ENCODE measurements around the gene CAMK2A. TPM values are rescaled to one million over a fixed set of nuclear protein-coding genes. Genes with fewer than 3 reads are reported as not detected.

Gene CAMK2A
- total RNA-seq, 1 experiment from 2014 or later, result 0.33 TPM

DNA sequence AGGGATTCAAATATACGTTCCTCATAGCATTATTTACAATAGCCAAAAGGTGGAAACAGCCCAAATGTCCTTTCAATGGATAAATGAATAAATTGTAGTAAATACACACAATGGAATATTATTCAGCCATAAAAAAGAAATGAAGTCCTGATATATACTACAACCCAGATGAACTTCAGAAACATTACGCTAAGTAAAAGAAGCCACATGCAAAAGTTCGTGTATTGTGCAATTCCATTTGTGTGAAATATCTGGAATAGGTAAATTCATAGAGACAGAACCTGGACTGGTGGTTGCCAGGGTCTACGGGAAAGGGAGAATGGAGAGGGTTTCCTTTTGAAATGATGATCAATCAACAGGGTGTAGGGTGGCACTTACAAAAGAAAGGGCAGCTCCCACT lies 25.7 kb upstream of the CAMK2A start:
- H3K27ac ChIP-seq (ENCODE audit: insufficient read length, low read depth, low read length), result no peak overlapping the region
- Mint-ChIP-seq H3K27me3 (ENCODE audit: low read depth) (peaks cover 2% of the 10 kb centered on the region), H3K4me1 (peaks cover 22 to 26% of the 10 kb centered on the region in 2 experiments), H3K4me3 (no peak overlapping the region), H3K9me3 (no peaks in the 10 kb centered on the region), H3K27ac (no peak overlapping the region), H3K36me3 (ENCODE audit: insufficient read depth in 1 of 3, low read depth in 3 of 3) (no peaks in the 10 kb centered on the region)
- no peak overlapping the region for H3K14ac ChIP-seq (ENCODE audit: insufficient read depth, low read length)
- no peaks in the 10 kb centered on the region for H3K79me2 ChIP-seq (ENCODE audit: insufficient read depth, low read length)
- no peak overlapping the region for H4K8ac ChIP-seq (replicated peaks; ENCODE audit: insufficient read length, low read depth, low read length)
- H3K18ac ChIP-seq (ENCODE audit: insufficient read length, low read depth, low read length), result no peak overlapping the region
- no peak overlapping the region for H4K91ac ChIP-seq (ENCODE audit: insufficient read length, low read depth, low read length)
- H3T11ph ChIP-seq (ENCODE audit: low read length), result no peak overlapping the region
- no peak overlapping the region for H3K9ac ChIP-seq (ENCODE audit: extremely low read depth, insufficient read length, low read length)
- H2BK20ac ChIP-seq (ENCODE audit: low read depth, low read length, poor library complexity, severe bottlenecking), result no peak overlapping the region
- H3K23ac ChIP-seq (ENCODE audit: insufficient read length, low read depth, low read length), result no peak overlapping the region
- no CpG with 5 or more reads among the region's 4 CpGs for WGBS (ENCODE audit: extremely low coverage, insufficient read length, low lambda C conversion rate)
- H3K4me1 ChIP-seq (ENCODE audit: insufficient read depth, low read length), result 0 out of 2 replicates have a peak, but pooled peaks cover 2% of the 10 kb centered on the region
- H3K4ac ChIP-seq (ENCODE audit: low read depth, low read length), result no peak overlapping the region
- H2AK5ac ChIP-seq (ENCODE audit: insufficient read length, low read length), result no peak overlapping the region
- TF ChIP-seq, protein P1, sequence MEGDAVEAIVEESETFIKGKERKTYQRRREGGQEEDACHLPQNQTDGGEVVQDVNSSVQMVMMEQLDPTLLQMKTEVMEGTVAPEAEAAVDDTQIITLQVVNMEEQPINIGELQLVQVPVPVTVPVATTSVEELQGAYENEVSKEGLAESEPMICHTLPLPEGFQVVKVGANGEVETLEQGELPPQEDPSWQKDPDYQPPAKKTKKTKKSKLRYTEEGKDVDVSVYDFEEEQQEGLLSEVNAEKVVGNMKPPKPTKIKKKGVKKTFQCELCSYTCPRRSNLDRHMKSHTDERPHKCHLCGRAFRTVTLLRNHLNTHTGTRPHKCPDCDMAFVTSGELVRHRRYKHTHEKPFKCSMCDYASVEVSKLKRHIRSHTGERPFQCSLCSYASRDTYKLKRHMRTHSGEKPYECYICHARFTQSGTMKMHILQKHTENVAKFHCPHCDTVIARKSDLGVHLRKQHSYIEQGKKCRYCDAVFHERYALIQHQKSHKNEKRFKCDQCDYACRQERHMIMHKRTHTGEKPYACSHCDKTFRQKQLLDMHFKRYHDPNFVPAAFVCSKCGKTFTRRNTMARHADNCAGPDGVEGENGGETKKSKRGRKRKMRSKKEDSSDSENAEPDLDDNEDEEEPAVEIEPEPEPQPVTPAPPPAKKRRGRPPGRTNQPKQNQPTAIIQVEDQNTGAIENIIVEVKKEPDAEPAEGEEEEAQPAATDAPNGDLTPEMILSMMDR (conservative IDR thresholded peaks at IDR 0.05), result no peak
- no peak overlapping the region for H2BK5ac ChIP-seq (ENCODE audit: insufficient read length, low read length)
- no peak overlapping the region for H3K4me2 ChIP-seq (ENCODE audit: insufficient read depth, insufficient read length, low read length)
- no peak overlapping the region for H2BK12ac ChIP-seq (ENCODE audit: insufficient read length, low read depth, low read length)
- H3K79me1 ChIP-seq (ENCODE audit: insufficient read depth, low read depth, low read length, poor library complexity, severe bottlenecking), result no peaks in the 10 kb centered on the region
- DNase-seq, result no peak
- H3K23me2 ChIP-seq (ENCODE audit: insufficient read length, low read depth, low read length, poor library complexity, severe bottlenecking), result no peaks in the 10 kb centered on the region
- H4K20me1 ChIP-seq (ENCODE audit: control insufficient read depth, insufficient read depth, insufficient read length), result no peaks in the 10 kb centered on the region
- no peak overlapping the region for H2BK15ac ChIP-seq (ENCODE audit: low read depth, low read length)
- no peak overlapping the region for H3K56ac ChIP-seq (ENCODE audit: insufficient read length, low read depth, low read length)
- no peaks in the 10 kb centered on the region for H3K27me3 ChIP-seq (ENCODE audit: insufficient read depth, low read length)
- no peak overlapping the region for H4K5ac ChIP-seq (ENCODE audit: insufficient read length, low read depth, low read length)
- no peaks in the 10 kb centered on the region for H3K9me3 ChIP-seq (ENCODE audit: control insufficient read depth, low read depth, low read length)
- H2BK120ac ChIP-seq (ENCODE audit: low read depth, low read length, poor library complexity, severe bottlenecking), result no peak overlapping the region
- H2AFZ ChIP-seq (ENCODE audit: low read length), result no peak overlapping the region

All from H9 (cell line).